A549 treated with Mapracorat at 1 μM for 4 hours (cell line): ENCODE data around the gene GPR15LG. TPM values are rescaled to one million over a fixed set of nuclear protein-coding genes. Genes with fewer than 3 reads are reported as not detected.

ENCODE experiments used
- total RNA-seq: library from RNA; stranded (reverse); fragments of 200-300 nt; extraction: Qiagen RNA extraction; gene quantifications from 5 replicates; pipeline ENCODE4 v1.2.3, GENCODE V29; 2022

The GPR15LG gene
- not detected in 5 replicates for total RNA-seq

DNA sequence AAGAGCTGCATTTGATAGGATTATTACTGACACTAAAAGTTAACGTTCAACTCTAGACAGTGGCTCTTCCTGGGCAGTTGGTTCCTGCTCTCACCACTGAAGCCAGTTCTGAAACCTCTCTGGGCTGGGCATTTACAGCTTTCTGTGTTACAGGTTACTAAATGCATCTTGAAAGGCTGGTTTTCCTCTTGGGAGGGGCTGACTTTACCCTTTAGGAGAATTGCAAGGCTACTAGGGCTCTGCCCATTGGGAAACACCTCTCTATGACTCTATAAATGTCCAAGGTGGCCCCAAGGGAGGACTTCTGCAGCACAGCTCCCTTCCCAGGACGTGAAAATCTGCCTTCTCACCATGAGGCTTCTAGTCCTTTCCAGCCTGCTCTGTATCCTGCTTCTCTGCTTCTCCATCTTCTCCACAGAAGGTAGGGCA lies at the start of gene GPR15LG:
Gene GPR15LG (plus strand): TSS at position 301 of the 429 bp plus-strand sequence. CDS start 51 bp downstream, at position 352.

DNA sequence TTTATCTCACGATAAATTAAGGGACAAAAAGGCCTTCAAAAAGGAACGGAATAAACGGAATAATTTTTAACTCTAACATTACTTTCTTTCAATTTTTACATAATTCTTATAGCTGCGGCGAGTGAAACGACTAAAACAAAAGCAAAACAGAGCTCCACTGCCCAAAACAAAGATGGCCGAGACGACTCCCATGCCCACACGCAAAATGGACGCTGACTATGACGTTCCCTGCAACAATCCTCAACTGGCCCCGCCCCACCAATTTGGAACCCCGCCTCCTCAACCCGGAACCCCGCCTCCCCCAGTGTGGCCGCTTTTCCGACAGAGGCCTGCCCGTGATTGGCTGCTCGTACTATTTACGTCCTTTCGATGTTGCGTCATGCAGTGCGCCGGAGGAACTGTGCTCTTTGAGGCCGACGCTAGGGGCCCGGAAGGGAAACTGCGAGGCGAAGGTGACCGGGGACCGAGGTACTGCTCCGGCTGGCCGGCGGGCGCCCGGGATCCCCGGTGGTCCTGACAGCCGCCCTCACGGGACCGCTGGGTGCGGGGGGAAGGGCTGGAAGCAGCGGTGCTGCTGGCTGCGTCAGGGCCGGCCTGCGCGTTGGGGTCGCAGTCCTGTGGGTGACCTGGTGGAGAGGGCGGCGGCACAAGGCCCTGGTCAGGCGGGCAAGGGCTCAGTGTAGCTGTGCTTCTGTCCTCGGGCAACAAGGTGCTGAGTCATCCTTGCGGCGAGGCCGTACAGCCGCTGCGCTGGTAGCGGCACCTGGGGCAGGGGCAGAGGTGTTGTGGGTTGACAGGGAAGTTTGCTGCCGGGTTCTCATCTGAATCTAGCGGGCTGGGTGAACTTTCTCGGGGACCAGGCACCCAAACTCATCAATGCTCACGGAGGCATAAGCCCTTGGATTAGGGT lies 34.2 kb upstream of the GPR15LG start, which contains the start of gene GHITM:
Gene GHITM (plus strand): TSS at position 384 of the 910 bp plus-strand sequence. CDS start 1,992 bp downstream, outside the sequence.

DNA sequence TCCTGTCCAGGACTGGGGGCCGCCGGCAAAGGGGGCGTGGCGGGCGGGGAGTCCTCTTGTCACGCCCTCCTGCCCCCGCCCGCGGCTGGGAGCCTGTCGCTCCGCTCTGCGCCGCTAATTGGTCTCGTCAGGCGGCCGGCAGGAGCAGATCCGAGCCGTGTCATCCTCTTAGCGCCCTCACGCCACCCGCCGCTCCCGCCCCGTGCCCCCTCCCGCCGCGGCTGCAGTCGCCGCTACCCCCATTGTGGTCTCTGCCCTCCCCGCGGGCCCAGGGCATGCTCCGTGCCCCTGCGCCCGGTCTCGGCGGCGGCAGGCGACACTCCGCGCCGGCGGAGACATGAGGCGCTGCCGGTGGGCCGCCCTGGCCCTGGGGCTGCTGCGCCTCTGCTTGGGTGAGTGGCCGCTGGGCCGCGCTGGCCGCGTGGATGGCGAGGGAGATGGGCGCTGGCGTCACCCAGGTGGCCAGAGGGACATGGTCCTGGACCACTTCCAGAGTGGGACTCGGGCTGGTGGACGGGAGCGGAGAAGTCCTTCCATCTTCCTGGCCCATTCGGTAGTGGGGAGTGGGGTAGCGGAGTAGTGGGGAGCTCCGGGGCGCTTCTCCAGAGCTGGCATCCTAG lies 20.9 kb downstream of the GPR15LG start, which contains the start of gene CDHR1:
Gene CDHR1 (plus strand): TSS at position 114 of the 620 bp plus-strand sequence. CDS start 224 bp downstream, at position 338.

GRCh38 chr10:84225427-84226173 lies 52.0 kb downstream of the GPR15LG start, which contains the start of gene LRIT2:
Gene LRIT2 (minus strand): TSS chr10:84225544. CDS start chr10:84225520, 24 bp downstream.

Other genes with a start within 250 kb of the GPR15LG start
- gene GHITM, start 34.3 kb upstream of the GPR15LG start, total RNA-seq = 198 to 203 TPM (median 199 TPM) in 5 replicates
- 0.06 to 0.14 TPM (median 0.08 TPM) in 5 replicates for gene CDHR1, start 20.7 kb downstream of the GPR15LG start, total RNA-seq
- gene LRIT2, start 51.7 kb downstream of the GPR15LG start, total RNA-seq = not detected in 5 replicates
- gene LRIT1, start 67.7 kb downstream of the GPR15LG start, total RNA-seq = not detected in 5 replicates
- not detected in 5 replicates for gene RGR, start 71.3 kb downstream of the GPR15LG start, total RNA-seq
- 10.2 to 13.6 TPM (median 12.0 TPM) in 5 replicates for gene CCSER2, start 154.8 kb downstream of the GPR15LG start, total RNA-seq